K562 (cell line): ENCODE data around the gene NPEPL1. TPM values are rescaled to one million over a fixed set of nuclear protein-coding genes. Genes with fewer than 3 reads are reported as not detected.
A peak's percentile ranks its signal among the peaks of the same experiment; 100 is the strongest.

ENCODE experiments used
- BCLAF1 ChIP-seq, 2 experiments: fragments of 450-650 bp in 1 of 2; IDR thresholded peaks; 2 replicates each; pipeline ENCODE4 v1.6.1; 2011 to 2017; ENCODE audit warnings: low read depth in 2 of 2, antibody characterized with exemption in 1 of 2, borderline replicate concordance in 1 of 2, low read length in 1 of 2, mild to moderate bottlenecking in 1 of 2, mixed read lengths in 1 of 2; ENCODE audit not compliant: control insufficient read depth in 1 of 2
- BCOR ChIP-seq: fragments of 450-650 bp; IDR thresholded peaks from 2 replicates; pipeline ENCODE4 v1.6.1; 2016
- BRD4 ChIP-seq: fragments of 200-600 bp; sonication (generic); IDR thresholded peaks from 2 replicates; pipeline ENCODE4 v1.6.1; 2017; ENCODE audit warnings: inconsistent platforms
- EP300 ChIP-seq: IDR thresholded peaks from 2 replicates; pipeline ENCODE4 v1.6.1; 2012; ENCODE audit warnings: low read length, improper control_type of control experiment
- KDM5B ChIP-seq: fragments of 200-600 bp; sonication (generic); IDR thresholded peaks from 2 replicates; pipeline ENCODE4 v1.6.1; 2012; ENCODE audit warnings: low read depth, mild to moderate bottlenecking, moderate library complexity, low read length, control low read depth, inconsistent platforms; ENCODE audit not compliant: insufficient replicate concordance
- NRF1 ChIP-seq, 2 experiments: fragments of 450-650 bp; IDR thresholded peaks in 1 of 2; conservative IDR thresholded peaks in 1 of 2; 2 replicates each; pipeline ENCODE4 v1.6.1; 2014; ENCODE audit warnings: mild to moderate bottlenecking in 2 of 2
- PHF20 ChIP-seq: fragments of 450-650 bp; IDR thresholded peaks from 2 replicates; pipeline ENCODE4 v1.6.1; 2018; ENCODE audit not compliant: partially characterized antibody
- RAD51 ChIP-seq: fragments of 450-650 bp; IDR thresholded peaks from 2 replicates; pipeline ENCODE4 v1.7.1; 2016; ENCODE audit warnings: low read depth, mild to moderate bottlenecking, borderline replicate concordance
- RBFOX2 ChIP-seq: fragments of 200-400 bp; formaldehyde crosslinking; IDR thresholded peaks from 2 replicates; pipeline ENCODE4 v1.6.1; 2017; ENCODE audit warnings: low read depth, mild to moderate bottlenecking, low read length, moderate library complexity
- SRSF7 ChIP-seq: fragments of 200-400 bp; formaldehyde crosslinking; optimal IDR thresholded peaks from 2 replicates; pipeline ENCODE3; 2017; ENCODE audit warnings: mild to moderate bottlenecking, low read depth, low read length
- STAG1 ChIP-seq: sonication (generic); formaldehyde crosslinking; IDR thresholded peaks from 2 replicates; pipeline ENCODE4 v1.5.0; 2020; ENCODE audit warnings: missing genetic modification reagents, borderline replicate concordance
- TRIM24 ChIP-seq, 2 experiments: fragments of 450-650 bp; IDR thresholded peaks; 2 replicates each; pipeline ENCODE4 v1.6.1; 2016
- ZNF165 ChIP-seq: fragments of 250-450 bp; sonication (Bioruptor Pico); IDR thresholded peaks from 2 replicates; pipeline ENCODE4 v1.4.0; 2020; ENCODE audit warnings: borderline replicate concordance
- ZNF398 ChIP-seq: fragments of 250-450 bp; sonication (Bioruptor Pico); IDR thresholded peaks from 2 replicates; pipeline ENCODE4 v1.8.0; 2021; ENCODE audit warnings: moderate library complexity, mild to moderate bottlenecking, inconsistent platforms
- ZNF449 ChIP-seq: fragments of 250-450 bp; sonication (Bioruptor Pico); IDR thresholded peaks from 2 replicates; pipeline ENCODE4 v1.8.0; 2022; ENCODE audit warnings: moderate library complexity, mild to moderate bottlenecking, inconsistent platforms
- ZNF655 ChIP-seq: fragments of 250-450 bp; sonication (Bioruptor Pico); IDR thresholded peaks from 2 replicates; pipeline ENCODE4 v1.5.0; 2021
- ZNF778 ChIP-seq: fragments of 450-650 bp; formaldehyde crosslinking; IDR thresholded peaks from 2 replicates; pipeline ENCODE4 v1.4.0; 2020; ENCODE audit warnings: mild to moderate bottlenecking, moderate library complexity
- polyA plus RNA-seq, 8 experiments: library from polyadenylated mRNA; depleted of rRNA in 4 of 8; stranded (reverse) in 5 of 8; unstranded in 3 of 8; fragments of >200 nt; fragmentation: Nextera tagmentation in 2 of 8; fragmentation: Illumina TruSeq in 1 of 8; extraction: Ambion mirVana in 2 of 8; extraction: Trizol in 1 of 8; gene quantifications; 2 replicates each; pipeline versions ENCODE4 v1.2.1 to v1.2.3, GENCODE V29; 2011 to 2014; ENCODE audit warnings: inconsistent platforms in 1 of 8, missing spikeins in 1 of 8
- total RNA-seq, 7 experiments: library from RNA; depleted of rRNA in 6 of 7; stranded (reverse); fragments of >200 nt in 6 of 7; fragmentation: Illumina TruSeq in 2 of 7; extraction: Trizol in 2 of 7; gene quantifications; 2 replicates each; pipeline versions ENCODE4 v1.2.1 to v1.2.3, GENCODE V29; 2011 to 2021; ENCODE audit warnings: low replicate concordance in 1 of 7

NPEPL1 gene
- total and polyA plus RNA-seq, 9 of the 15 experiments (the other 6 are each of a cell fraction or from before 2014, with no cell fraction given), result 0.04 to 5.6 (median 0.94) TPM

- TF ChIP-seq PHF20 (peak; percentile 99), ZNF778 (CRISPR knock-in tag) (no peak), BRD4 (peak; percentile 89), BCOR (peak; percentile 85), TRIM24 (IDR thresholded peaks at IDR 0.05) (peak; percentile 22 to 100; a peak in 2 of 4 replicates), ZNF398 (no peak), ZNF655 (CRISPR knock-in tag) (no peak), BCLAF1 (IDR thresholded peaks at IDR 0.05; ENCODE audit: borderline replicate concordance in 1 of 2, control insufficient read depth in 1 of 2, low read depth in 2 of 2, low read length in 1 of 2) (peak in 1 of 2 experiments; percentile 96; a peak in 2 of 4 replicates), STAG1 (CRISPR knock-in tag) (peak; percentile 32; the same call in 1 of the 2 replicates), SRSF7 (no peak), NRF1 (conservative IDR thresholded peaks at IDR 0.05 in 1 of 2, IDR thresholded peaks at IDR 0.05 in 1 of 2) (peak; percentile 40 to 63), EP300 (peak; percentile 56), ZNF449 (CRISPR knock-in tag) (no peak), ZNF165 (CRISPR knock-in tag) (no peak), KDM5B (peak; percentile 72), RBFOX2 (peak; percentile 89), RAD51 (no peak)
These were observed 41.6 kb upstream of the NPEPL1 start, which contains the start of gene STX16 (continued) for GRCh38 chr20:58650776-58651558.
